Liver (tissue), 9 donors: Measurements from ENCODE around the gene HES5. TPM values are rescaled to one million over a fixed set of nuclear protein-coding genes. Genes with fewer than 3 reads are reported as not detected.
A peak's percentile ranks its signal among the peaks of the same experiment; 100 is the strongest.

ENCODE experiments used
- DNase-seq: peaks from one replicate; pipeline ENCODE4 v3.0.0-alpha.2; 2017; ENCODE audit warnings: low spot score
- H3K27ac ChIP-seq, 2 donors: one replicate each; pipeline ENCODE4 v1.7.0; 2013; ENCODE audit warnings: inconsistent platforms in 2 of 2, low read length in 2 of 2, control low read depth in 1 of 2, low read depth in 1 of 2, mild to moderate bottlenecking in 1 of 2
- H3K27me3 ChIP-seq, 4 donors: one replicate each; pipeline versions ENCODE4 v1.6.1 to v1.7.0; 2013; ENCODE audit warnings: low read length in 3 of 4, inconsistent platforms in 1 of 4, mild to moderate bottlenecking in 1 of 4, moderate library complexity in 1 of 4; ENCODE audit not compliant: control insufficient read depth in 4 of 4, insufficient read depth in 4 of 4
- H3K36me3 ChIP-seq, 4 donors: one replicate each; pipeline versions ENCODE4 v1.6.1 to v1.7.0; 2013; ENCODE audit warnings: low read length in 3 of 4, mild to moderate bottlenecking in 3 of 4, low read depth in 1 of 4, moderate library complexity in 1 of 4; ENCODE audit not compliant: control insufficient read depth in 4 of 4, insufficient read depth in 3 of 4
- H3K4me1 ChIP-seq, 4 donors: one replicate each; pipeline versions ENCODE4 v1.6.1 to v1.7.0; 2013; ENCODE audit warnings: low read length in 3 of 4, mild to moderate bottlenecking in 3 of 4, moderate library complexity in 1 of 4; ENCODE audit not compliant: control insufficient read depth in 4 of 4, insufficient read depth in 4 of 4
- H3K4me3 ChIP-seq, 3 donors: one replicate each; pipeline versions ENCODE4 v1.6.1 to v1.7.0; 2013; ENCODE audit warnings: low read length in 3 of 3, control low read depth in 1 of 3, low read depth in 1 of 3, mild to moderate bottlenecking in 1 of 3
- H3K9ac ChIP-seq, 2 donors: one replicate each; pipeline ENCODE4 v1.7.0; 2013; ENCODE audit warnings: low read length in 2 of 2, mild to moderate bottlenecking in 2 of 2, moderate library complexity in 2 of 2, control low read depth in 1 of 2, low read depth in 1 of 2
- H3K9me3 ChIP-seq, 4 donors: one replicate each; pipeline versions ENCODE4 v1.6.1 to v1.7.0; 2013; ENCODE audit warnings: low read length in 3 of 4; ENCODE audit not compliant: control insufficient read depth in 4 of 4
- EGR1 ChIP-seq, 2 donors: IDR thresholded peaks; 2 replicates each; pipeline ENCODE4 v1.6.1; 2016 to 2018; ENCODE audit warnings: antibody characterized with exemption in 2 of 2, low read depth in 2 of 2
- FOXA2 ChIP-seq: IDR thresholded peaks from 2 replicates; pipeline ENCODE4 v1.6.1; 2016; ENCODE audit warnings: antibody characterized with exemption
- NR2F2 ChIP-seq: IDR thresholded peaks from 2 replicates; pipeline ENCODE4 v1.6.1; 2016; ENCODE audit warnings: antibody characterized with exemption
- RAD21 ChIP-seq, 2 donors: IDR thresholded peaks; 2 replicates each; pipeline ENCODE4 v1.6.1; 2016; ENCODE audit warnings: antibody characterized with exemption in 2 of 2, mild to moderate bottlenecking in 2 of 2
- RXRA ChIP-seq, 2 donors: IDR thresholded peaks; 2 replicates each; pipeline ENCODE4 v1.6.1; 2017 to 2018; ENCODE audit warnings: antibody characterized with exemption in 2 of 2, mild to moderate bottlenecking in 1 of 2
- SP1 ChIP-seq: IDR thresholded peaks from 2 replicates; pipeline ENCODE4 v1.6.1; 2018; ENCODE audit warnings: antibody characterized with exemption, mild to moderate bottlenecking
- YY1 ChIP-seq: IDR thresholded peaks from 2 replicates; pipeline ENCODE4 v1.6.1; 2016; ENCODE audit warnings: antibody characterized with exemption, mild to moderate bottlenecking
- WGBS: extraction: QIAGEN DNeasy Blood & Tissue Kit; methylation state at CpG from one replicate; pipeline ENCODE4 v1.1.7; 2013; 5-methylcytosine and 5-hydroxymethylcytosine counted together
- polyA plus RNA-seq, 2 donors: library from polyadenylated mRNA; stranded (reverse) in 1 of 2; unstranded in 1 of 2; fragments of 200-250 nt in 1 of 2; fragments of >200 nt in 1 of 2; fragmentation: Nextera tagmentation in 1 of 2; extraction: Ambion mirVana in 1 of 2; gene quantifications; one replicate each; pipeline versions ENCODE4 v1.2.1 to v1.2.3, GENCODE V29; 2013 to 2015
- total RNA-seq, 2 donors: library from RNA; depleted of rRNA; stranded (reverse); fragments of >200 nt; gene quantifications; one replicate each; pipeline ENCODE4 v1.2.3, GENCODE V29; 2014
- TF ChIP-seq, protein P1 (sequence below): IDR thresholded peaks from 2 replicates; pipeline ENCODE4 v1.6.1; 2016; ENCODE audit warnings: antibody characterized with exemption, mild to moderate bottlenecking
- TF ChIP-seq, protein P2 (sequence below): IDR thresholded peaks from 2 replicates; pipeline ENCODE4 v1.6.1; 2016; ENCODE audit warnings: antibody characterized with exemption
- TF ChIP-seq, protein P3 (sequence below): fragments of 150-350 bp; IDR thresholded peaks from 2 replicates; pipeline ENCODE4 v1.5.1; 2017; ENCODE audit warnings: improper control_type of control experiment, low read depth, low read length; ENCODE audit not compliant: missing input control
- TF ChIP-seq, protein P4 (sequence below): IDR thresholded peaks from 2 replicates; pipeline ENCODE4 v1.6.1; 2016; ENCODE audit warnings: antibody characterized with exemption
- donor health status: healthy.
- donor health status: healthy.
- donor health status: healthy.
- donor health status: healthy.
- donor health status: healthy.

HES5 gene
- total and polyA plus RNA-seq, 4 donors, result 0.08 to 0.93 TPM; not detected in 2

DNA sequence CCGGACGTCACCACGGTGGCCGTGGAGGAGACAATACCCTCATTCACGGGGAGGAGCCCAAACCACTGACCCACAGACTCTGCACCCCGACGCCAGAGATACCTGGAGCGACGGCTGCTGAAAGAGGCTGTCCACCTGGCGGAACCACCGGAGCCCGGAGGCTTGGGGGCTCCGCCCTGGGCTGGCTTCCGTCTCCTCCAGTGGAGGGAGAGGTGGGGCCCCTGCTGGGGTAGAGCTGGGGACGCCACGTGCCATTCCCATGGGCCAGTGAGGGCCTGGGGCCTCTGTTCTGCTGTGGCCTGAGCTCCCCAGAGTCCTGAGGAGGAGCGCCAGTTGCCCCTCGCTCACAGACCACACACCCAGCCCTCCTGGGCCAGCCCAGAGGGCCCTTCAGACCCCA is 33.1 kb upstream of the HES5 start (continued):
- TF ChIP-seq, protein P1, sequence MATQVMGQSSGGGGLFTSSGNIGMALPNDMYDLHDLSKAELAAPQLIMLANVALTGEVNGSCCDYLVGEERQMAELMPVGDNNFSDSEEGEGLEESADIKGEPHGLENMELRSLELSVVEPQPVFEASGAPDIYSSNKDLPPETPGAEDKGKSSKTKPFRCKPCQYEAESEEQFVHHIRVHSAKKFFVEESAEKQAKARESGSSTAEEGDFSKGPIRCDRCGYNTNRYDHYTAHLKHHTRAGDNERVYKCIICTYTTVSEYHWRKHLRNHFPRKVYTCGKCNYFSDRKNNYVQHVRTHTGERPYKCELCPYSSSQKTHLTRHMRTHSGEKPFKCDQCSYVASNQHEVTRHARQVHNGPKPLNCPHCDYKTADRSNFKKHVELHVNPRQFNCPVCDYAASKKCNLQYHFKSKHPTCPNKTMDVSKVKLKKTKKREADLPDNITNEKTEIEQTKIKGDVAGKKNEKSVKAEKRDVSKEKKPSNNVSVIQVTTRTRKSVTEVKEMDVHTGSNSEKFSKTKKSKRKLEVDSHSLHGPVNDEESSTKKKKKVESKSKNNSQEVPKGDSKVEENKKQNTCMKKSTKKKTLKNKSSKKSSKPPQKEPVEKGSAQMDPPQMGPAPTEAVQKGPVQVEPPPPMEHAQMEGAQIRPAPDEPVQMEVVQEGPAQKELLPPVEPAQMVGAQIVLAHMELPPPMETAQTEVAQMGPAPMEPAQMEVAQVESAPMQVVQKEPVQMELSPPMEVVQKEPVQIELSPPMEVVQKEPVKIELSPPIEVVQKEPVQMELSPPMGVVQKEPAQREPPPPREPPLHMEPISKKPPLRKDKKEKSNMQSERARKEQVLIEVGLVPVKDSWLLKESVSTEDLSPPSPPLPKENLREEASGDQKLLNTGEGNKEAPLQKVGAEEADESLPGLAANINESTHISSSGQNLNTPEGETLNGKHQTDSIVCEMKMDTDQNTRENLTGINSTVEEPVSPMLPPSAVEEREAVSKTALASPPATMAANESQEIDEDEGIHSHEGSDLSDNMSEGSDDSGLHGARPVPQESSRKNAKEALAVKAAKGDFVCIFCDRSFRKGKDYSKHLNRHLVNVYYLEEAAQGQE, result no peak
- TF ChIP-seq NR2F2, result no peak
- TF ChIP-seq YY1, result no peak
- TF ChIP-seq, protein P2, sequence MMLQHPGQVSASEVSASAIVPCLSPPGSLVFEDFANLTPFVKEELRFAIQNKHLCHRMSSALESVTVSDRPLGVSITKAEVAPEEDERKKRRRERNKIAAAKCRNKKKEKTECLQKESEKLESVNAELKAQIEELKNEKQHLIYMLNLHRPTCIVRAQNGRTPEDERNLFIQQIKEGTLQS, result no peak

DNA sequence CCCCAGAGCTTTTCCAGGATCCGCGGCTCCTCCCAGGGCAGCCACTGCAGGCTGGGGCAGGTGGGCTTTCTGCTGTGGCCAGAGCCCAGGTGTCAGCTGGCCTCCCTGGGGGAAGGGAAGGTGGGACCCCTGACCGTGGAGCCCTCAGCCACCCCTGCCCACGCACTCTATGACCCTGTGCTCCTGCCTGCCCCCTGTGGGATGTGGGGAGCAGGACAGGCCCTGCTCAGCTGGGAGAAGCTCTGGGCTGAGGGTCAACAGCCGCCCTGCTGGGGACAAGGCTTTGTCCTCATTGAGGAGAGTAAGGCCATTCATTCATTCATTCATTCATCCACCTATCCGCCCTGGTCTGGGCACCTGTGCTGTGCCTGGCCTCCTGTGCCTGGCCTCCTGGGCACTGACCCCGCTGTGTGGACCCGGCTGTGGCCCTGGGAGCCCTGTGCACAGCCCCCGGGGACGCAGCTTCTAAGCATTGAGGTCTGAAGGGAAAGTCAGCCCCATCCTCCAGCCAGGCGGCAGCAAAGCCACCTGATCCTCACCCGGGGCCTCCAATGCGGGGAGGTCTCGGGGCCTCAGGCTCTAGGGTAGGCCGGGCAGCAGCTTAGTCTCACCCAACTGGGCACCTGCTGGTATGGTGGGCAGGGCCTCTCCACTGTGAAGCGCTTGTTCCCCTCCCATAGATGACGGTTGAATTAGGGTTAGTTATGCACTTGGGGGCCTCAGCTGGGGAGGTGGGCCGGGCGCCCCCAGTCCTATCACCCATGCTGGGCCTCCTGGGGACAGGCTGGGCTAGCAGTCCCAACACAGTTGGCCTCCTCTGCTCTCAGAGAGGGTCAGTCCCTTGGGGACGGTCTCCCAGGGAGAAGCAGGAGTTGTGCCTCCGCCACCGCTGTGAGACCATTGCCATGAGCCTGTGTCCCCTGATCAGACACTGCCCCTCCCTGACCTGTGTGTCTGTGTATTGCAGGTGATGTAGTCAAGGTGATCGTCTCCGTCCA is 32.1 kb upstream of the HES5 start:
- TF ChIP-seq, protein P3, sequence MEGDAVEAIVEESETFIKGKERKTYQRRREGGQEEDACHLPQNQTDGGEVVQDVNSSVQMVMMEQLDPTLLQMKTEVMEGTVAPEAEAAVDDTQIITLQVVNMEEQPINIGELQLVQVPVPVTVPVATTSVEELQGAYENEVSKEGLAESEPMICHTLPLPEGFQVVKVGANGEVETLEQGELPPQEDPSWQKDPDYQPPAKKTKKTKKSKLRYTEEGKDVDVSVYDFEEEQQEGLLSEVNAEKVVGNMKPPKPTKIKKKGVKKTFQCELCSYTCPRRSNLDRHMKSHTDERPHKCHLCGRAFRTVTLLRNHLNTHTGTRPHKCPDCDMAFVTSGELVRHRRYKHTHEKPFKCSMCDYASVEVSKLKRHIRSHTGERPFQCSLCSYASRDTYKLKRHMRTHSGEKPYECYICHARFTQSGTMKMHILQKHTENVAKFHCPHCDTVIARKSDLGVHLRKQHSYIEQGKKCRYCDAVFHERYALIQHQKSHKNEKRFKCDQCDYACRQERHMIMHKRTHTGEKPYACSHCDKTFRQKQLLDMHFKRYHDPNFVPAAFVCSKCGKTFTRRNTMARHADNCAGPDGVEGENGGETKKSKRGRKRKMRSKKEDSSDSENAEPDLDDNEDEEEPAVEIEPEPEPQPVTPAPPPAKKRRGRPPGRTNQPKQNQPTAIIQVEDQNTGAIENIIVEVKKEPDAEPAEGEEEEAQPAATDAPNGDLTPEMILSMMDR, result peak; percentile 36
- TF ChIP-seq SP1 (no peak), RAD21 (IDR thresholded peaks at IDR 0.05) (peak in 1 of 2 donors; percentile 52)
- Histone ChIP-seq H3K36me3 (peaks cover 9 to 34% (median 14%) of the 10 kb centered on the region in 4 donors), H3K4me3 (no peak overlapping the region), H3K9ac (no peak overlapping the region), H3K27ac (no peak overlapping the region), H3K9me3 (no peaks in the 10 kb centered on the region), H3K4me1 (peaks cover 5 to 12% (median 8%) of the 10 kb centered on the region in 4 donors), H3K27me3 (no peaks in the 10 kb centered on the region)
- WGBS, result 90% methylated on average over 24 of the region's 24 CpGs
- no peak for DNase-seq

DNA sequence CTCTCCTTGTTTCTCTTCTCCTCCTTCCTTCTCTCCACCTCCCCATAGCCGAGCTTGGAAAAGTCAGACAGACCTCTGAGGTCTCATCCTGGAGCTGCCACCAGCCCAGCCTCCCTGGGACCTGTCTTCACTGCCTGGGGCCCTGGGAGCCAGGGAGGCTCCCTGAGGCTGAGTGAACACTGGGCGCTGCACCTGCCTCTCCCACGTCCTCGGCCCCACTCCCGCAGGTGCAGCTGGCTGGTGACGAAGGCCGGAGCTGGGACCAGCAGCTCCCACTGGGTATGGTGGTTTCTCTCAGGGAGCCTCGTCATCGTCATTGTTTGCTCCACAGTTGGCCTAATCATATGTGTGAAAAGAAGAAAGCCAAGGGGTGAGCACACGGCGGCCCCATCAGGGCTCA is 31.4 kb upstream of the HES5 start:
- Histone ChIP-seq H3K4me3 (no peak overlapping the region), H3K36me3 (peaks cover 9 to 34% (median 14%) of the 10 kb centered on the region in 4 donors), H3K4me1 (peaks cover 7 to 14% (median 10%) of the 10 kb centered on the region in 4 donors), H3K27ac (no peak overlapping the region), H3K9ac (no peak overlapping the region), H3K27me3 (no peaks in the 10 kb centered on the region), H3K9me3 (no peaks in the 10 kb centered on the region)
- DNase-seq, result no peak
- TF ChIP-seq, protein P2, result no peak
- TF ChIP-seq RXRA (IDR thresholded peaks at IDR 0.05) (no peak), SP1 (no peak), RAD21 (IDR thresholded peaks at IDR 0.05) (no peak), EGR1 (IDR thresholded peaks at IDR 0.05; ENCODE audit: low read depth in 2 of 2) (no peak), YY1 (no peak), FOXA2 (no peak)
- TF ChIP-seq, protein P4, sequence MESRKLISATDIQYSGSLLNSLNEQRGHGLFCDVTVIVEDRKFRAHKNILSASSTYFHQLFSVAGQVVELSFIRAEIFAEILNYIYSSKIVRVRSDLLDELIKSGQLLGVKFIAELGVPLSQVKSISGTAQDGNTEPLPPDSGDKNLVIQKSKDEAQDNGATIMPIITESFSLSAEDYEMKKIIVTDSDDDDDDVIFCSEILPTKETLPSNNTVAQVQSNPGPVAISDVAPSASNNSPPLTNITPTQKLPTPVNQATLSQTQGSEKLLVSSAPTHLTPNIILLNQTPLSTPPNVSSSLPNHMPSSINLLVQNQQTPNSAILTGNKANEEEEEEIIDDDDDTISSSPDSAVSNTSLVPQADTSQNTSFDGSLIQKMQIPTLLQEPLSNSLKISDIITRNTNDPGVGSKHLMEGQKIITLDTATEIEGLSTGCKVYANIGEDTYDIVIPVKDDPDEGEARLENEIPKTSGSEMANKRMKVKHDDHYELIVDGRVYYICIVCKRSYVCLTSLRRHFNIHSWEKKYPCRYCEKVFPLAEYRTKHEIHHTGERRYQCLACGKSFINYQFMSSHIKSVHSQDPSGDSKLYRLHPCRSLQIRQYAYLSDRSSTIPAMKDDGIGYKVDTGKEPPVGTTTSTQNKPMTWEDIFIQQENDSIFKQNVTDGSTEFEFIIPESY, result no peak
- WGBS, result 93% methylated on average over 11 of the region's 11 CpGs
